ENCODE results near the gene USP35.

The USP35 gene

DNA sequence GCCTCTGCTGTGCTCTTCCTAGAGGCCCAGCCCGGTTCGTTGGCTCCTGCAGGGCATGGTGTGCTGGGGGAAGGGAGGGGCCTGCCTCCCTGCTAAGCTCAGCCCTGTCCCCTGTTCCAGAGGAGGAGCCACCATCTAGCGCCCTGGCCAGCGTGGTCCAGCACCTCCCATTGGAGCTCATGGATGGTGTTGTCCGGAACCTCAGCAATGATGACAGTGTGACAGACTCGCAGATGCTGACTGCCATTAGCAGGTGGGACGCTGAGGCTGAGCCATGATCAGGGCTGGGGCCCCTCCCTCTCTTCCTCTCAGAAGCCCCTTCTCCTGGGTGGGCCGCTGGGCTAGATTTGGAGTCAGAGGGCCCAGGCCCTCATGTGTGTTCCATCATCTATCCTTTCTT is 9.1 kb downstream of the USP35 start:
- ATAC-seq, result no peak

DNA sequence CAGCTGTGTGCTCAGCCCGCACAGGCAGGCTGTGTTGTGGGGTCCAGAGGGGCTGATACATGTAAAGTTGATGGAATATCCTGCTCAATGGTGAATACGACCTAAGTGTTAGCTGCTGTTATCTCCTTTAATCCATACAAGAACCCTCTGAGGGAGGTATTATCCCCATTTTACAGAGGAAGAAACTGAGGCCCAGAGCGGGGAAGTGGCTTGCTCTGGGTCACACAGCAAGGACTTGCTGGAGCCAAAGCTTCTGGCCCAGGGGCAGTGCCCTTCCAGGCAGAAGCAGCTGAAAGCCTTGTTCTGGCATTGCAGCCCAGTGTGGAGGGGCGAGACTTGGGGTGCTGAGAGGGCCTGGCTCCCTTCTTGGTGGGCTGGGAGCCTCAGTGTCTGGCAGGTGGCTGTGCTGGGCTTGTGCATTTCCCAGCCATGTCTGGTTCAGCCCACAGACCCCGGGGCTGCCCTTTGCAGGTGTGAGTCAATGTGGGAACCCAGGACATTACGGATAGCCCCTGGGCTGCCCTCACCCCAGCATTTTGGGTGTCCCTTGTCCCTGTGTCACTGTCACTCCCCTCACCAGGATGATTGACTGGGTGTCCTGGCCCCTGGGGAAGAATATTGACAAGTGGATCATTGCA is 10.4 kb downstream of the USP35 start:
- no peak for ATAC-seq

DNA sequence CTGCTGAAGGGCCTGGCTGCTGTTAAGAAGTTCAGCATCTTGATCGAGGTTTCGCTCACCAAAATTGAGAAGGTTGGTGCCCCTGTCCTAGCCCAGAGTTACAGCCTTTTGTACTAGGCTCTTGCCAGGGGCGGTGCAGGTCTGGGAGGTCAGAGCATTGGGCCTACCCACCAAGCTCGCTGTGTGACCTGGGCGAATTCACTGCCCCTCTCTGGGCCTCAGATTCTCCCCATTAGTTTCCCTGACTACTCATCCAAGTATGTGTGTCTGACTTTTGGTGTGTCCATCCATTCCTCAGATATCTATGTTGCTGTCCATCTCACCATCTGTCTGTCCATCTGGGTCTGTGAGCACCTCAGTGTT is 10.9 kb downstream of the USP35 start:
- no peak for ATAC-seq

DNA sequence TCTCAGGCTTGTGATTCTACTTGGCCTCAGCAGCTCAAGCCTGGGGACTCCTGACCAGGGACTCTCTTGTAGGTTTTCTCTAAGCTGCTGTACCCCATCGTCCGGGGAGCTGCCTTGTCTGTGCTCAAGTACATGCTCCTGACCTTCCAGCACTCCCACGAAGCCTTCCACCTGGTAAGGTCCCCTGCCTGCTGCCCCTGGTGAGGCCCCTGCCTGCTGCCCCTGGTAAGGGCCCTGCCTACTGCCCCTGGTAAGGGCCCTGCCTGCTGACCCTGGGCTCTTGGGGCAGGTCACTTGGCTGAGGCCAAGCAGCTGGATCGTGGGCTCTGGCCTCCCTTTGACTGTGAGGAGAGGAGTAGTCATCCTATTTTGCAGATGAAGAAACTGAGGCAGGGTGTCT is 11.3 kb downstream of the USP35 start:
- ATAC-seq, result no peak

DNA sequence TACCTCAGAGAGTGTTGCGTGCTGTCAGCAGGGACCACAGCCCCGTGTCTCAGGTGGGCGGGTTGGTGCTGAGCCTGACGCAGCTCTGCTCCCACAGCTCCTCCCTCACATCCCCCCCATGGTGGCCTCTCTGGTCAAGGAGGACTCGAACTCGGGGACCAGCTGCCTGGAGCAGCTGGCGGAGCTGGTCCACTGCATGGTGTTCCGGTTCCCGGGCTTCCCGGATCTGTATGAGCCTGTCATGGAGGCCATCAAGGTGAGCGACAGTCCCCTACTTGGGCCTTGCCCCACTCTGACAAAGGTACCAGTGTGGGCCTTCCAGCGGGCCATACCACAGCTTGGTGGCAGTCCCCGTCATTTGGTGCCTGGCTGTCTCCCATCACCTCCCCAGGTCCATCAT is 11.8 kb downstream of the USP35 start:
- no peak for ATAC-seq

DNA sequence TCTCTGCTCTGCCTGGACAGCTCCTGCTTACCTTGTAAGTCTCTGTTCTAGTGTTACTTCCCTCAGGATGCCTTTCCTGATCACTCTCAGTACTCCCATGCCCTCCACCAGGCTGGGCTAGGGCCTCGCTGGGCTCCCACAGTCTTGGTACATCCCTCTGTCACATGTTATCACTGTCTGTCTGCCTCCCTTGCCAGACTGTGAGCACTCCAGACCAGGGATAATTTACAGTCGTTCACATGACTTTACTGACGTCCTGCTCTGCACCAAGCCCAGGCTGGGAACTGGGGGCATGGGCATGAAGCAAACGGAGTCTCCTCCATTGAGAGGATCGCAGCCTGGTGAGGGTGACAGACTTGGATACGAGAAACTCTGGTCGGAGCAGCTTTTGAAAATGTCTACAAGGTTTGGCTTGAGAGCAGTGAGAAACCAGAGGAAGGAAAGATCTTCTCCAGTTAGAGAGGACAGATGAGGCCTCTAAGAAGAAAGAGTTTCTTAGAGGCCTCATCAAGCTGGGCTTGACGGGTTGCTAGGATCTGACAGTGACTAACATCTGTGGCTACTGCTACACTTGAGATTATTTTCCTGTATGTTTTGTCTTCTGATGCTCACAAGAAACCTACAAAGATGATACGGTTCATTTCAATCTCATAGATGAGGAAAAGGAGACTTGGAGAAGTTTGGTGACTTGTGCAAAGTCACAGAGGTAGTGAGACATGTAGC is 12.5 kb downstream of the USP35 start:
- ATAC-seq, result no peak

DNA sequence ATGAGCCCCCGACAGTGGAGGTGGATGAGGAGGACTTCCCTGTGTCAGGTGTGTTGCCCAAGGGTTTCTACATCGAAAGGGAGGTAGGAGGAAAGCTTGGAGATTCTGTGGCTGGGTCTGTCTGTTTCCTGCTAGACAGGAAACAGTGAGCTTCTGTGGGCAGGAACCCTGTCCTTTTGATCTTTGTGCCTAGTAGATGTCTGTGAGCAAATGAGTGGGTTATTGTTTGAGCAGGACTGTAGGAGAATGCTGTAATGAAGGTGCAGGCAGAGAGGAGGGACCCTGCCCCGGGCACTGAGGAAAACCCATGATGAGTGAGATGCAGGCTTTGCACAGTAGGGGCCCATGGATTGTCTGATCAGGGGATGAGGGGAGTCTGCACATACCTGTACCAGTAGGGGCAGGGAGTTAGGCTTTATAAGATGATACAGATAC is 14.0 kb downstream of the USP35 start:
- ATAC-seq, result peak; percentile 76 to 81

DNA sequence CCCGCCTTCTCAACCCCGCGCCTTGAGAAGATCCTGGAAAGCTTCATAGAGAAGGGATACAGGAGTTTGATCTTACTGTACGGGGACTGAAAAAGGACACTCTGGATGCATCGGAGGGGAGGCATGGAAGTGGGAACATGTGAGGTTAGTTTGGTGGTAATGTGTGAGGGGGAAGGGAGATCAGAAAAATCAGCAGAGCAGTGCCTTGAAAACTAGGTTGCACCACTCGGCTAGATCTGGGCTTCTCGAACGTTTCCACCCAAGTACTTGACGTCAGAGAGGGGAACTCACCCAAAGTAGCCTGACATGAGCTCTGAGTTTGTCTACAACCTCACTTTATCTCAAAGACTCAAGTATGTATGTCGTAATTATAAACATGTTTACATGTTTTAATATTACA is 14.5 kb downstream of the USP35 start:
- peak in 1 of 2 donors; percentile 25 for ATAC-seq

DNA sequence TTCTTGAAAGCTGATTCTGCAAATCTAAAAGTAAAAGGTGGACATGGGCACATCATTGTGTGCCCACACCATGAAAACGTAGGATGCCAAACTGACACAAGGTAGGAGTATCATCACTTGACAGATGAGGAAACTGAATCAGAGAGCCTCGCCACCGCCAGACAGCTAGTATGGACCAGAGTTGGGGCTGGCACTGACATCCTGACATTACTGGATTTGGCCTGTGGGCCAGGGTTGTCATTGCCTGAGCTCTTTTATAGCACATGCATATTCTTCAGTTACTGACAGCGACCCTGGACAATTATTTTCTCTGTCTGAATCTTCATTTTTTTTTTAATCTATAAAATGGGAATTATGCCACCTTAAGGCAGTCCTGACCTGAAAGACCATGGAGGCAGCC is 16.5 kb downstream of the USP35 start:
- ATAC-seq, result no peak

DNA sequence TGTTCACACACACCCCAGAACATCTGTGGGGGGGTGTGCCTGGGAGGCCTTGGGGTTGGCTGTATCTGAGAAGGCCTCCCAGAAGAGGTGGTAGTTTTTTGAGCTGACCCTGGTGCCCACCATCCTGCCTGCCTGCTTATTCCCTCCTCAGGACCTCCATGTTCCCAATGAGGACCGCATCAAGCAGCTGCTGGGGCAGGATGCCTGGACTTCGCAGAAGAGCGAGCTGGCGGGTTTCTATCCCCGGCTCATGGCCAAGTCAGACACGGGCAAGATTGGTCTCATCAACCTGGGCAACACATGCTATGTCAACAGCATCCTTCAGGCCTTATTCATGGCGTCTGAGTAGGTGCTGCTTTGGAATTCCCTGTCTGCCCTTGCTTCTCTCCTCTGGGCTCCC is 17.0 kb downstream of the USP35 start:
- ATAC-seq, result no peak

DNA sequence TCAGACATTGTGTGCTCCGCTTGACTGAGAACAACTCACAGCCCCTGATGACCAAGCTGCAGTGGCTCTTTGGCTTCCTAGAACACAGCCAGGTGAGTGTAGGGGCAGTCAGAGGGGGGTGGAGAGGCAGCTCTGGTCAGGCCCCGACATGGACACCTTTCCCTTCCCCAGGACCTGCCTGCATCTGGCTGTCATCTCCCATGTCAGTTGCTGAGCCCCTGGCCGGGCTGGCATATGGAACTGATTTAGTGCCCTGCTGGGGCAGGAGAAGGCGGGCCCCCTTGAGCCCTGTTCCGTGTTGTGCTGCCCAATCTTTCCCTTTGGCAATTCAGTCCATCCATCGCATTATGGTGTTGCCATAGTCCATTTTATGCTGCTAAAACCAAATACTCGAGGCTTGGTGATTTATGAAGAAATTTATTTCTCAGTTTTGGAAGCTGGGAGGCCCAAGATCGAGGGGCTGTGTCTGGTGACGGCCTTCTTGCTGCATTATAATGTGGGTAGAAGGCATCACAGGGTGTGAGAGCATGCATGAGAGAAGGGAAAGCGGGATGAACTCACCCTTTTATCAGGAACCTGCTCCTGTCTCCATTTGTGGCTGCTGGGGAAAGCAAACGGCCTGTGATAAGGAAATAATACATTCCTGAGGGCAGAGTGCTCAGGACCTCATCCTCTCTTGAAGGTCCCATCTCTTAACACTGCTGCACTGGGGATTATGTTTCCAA is 19.0 kb downstream of the USP35 start:
- ATAC-seq, result no peak

DNA sequence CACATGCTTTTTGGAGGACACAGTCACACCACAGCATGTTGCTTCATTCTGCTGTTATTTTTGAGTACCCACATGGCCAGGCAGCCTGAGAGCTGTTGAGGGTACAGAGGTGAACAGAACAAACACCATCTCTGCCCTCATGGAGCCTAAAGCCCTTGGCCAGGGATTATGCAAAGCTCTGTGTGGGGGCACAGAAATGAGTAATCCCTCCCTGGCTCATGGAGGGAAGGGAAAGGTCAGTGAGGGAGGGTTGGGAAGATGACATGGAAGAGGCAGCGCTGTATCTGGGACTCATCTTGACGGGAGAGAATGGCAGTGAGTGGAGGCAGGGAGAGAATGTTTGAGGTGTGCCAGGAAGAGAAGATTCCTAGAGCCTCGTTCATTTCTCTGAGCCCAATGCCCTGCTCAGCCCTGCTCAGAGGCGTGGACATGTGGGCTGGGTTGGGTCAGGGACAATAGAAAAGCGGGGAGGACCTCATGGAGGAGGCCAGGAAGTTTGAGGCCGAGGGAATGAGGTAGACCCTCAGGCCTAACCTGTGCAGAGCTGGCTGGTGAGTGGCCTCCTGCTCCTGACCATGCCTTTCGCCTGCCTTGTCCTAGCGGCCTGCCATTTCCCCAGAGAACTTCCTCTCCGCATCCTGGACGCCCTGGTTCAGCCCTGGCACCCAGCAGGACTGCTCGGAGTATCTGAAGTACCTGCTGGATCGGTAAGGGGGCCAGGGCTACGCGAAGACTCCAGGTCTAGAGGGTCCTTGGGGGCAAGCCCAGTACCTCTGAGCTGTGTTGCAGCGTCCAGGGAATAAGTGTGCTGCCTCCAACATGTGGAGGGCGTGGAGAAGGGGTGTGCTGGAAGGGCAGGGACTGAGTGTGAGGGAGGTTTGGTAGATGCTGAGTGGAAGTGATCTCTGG is 19.8 kb downstream of the USP35 start:
- no peak for ATAC-seq

DNA sequence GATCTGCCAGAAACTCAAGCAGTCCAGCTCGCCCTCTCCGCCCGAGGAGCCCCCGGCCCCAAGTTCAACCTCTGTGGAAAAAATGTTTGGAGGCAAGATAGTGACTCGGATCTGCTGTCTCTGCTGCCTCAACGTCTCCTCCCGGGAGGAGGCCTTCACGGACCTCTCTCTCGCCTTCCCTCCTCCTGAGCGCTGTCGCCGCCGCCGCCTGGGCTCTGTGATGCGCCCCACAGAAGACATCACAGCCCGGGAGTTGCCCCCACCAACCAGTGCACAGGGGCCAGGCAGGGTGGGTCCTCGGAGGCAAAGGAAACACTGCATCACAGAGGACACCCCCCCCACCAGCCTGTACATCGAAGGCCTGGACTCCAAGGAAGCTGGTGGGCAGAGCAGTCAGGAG is 20.8 kb downstream of the USP35 start:
- ATAC-seq, result no peak

DNA sequence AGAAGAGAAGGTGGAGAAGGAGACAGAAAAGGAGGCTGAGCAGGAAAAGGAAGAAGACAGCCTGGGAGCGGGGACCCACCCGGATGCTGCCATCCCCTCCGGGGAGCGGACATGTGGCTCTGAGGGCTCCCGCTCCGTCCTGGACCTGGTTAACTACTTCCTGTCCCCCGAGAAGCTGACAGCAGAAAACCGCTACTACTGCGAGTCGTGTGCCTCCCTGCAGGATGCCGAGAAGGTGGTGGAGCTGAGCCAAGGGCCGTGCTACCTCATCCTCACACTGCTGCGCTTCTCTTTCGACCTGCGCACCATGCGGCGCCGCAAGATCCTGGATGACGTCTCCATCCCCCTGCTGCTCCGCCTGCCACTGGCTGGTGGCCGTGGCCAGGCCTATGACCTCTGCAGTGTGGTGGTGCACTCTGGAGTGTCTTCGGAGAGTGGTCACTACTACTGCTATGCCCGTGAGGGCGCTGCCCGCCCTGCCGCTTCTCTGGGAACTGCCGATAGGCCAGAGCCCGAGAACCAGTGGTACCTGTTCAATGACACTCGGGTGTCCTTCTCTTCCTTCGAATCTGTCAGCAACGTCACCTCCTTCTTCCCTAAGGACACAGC is 21.4 kb downstream of the USP35 start:
- ATAC-seq, result no peak

DNA sequence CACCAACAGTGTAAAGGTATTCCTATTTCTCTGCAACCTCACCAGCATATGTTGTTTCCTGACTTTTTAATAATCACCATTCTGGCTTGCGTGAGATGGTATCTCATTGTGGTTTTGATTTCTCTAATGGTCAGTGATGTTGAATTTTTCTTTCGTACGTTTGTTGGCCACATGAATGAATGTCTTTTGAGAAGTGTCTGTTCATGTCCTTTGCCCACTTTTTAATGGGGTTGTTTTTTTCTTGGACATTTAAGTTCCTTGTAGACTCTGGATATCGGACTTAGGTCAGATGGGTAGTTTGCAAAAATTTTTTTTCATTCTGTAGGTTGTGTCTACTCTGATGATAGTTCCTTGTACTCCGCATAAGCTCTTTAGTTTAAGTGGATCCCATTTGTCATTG is 22.8 kb downstream of the USP35 start:
- no peak for ATAC-seq

DNA sequence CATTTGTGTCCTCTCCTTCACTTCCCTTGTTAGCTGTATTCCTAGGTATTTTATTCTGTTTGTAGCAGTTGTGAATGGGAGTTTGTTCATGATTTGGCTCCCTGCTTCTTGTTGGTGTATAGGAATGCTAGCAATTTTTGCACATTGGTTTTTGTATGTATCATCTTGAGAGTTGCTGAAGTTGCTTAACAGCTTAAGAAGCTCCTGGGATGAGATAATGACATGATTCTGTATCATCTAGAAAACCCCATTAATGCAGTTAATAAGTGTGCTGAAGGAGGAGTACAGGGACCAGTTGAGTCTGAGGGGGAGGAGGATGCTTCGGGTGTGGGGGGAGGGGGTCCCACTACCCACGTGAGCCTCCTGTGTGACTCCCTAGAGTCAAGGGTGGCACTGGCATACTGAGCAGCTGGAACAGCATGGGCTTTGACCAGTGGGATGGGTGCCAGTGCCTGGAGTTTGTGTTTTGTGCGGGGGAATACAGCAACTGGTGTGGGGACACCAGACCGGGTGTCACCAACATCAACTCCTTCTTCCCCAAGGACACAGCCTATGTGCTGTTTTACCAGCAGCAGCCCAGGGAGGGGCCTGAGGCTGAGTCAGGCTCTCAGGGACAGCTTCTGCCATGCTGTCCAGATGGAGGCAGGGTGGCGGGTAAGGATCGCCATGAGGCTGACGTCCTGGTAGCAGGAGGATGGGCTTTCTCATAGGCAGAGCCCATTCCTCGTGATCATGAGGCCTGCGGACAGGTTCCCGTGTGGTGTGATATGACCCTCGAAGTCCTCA is 24.1 kb downstream of the USP35 start:
- no peak for ATAC-seq

DNA sequence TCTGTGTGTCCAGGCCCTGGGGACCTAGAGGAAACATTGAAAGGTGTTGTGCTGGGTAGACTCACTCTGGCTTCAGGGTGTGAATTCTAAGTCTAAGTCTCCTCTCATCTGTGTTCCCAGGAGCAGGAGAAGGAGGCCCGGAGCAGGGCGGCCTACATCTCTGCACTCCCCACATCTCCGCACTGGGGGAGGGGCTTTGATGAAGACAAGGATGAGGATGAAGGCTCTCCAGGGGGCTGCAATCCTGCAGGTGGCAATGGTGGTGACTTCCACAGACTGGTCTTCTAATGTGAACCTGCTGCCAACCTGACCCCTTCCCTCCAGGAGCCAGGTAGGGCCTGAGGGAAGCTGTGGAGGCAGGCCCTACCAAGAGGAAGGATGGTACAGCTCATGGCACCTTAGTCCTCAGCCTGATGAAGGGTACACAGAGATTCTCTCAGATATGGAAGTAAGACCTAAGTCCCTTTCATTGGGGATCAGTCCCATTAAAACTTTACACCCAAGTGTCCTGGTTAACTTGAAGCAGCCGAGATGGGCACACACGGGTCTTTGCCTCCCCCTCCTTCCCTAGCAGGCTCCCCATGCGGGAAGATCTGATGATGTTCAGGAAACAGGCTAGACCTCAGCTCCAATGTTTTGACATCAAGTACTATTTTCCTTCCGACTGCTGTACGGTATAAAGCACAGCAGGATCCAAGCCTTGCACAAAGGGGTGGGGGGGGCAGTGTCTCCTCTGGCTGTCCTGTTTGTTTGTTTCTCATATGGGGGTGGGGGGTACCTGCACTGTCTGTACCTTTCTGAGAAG is 25.0 kb downstream of the USP35 start:
- no peak for ATAC-seq

DNA sequence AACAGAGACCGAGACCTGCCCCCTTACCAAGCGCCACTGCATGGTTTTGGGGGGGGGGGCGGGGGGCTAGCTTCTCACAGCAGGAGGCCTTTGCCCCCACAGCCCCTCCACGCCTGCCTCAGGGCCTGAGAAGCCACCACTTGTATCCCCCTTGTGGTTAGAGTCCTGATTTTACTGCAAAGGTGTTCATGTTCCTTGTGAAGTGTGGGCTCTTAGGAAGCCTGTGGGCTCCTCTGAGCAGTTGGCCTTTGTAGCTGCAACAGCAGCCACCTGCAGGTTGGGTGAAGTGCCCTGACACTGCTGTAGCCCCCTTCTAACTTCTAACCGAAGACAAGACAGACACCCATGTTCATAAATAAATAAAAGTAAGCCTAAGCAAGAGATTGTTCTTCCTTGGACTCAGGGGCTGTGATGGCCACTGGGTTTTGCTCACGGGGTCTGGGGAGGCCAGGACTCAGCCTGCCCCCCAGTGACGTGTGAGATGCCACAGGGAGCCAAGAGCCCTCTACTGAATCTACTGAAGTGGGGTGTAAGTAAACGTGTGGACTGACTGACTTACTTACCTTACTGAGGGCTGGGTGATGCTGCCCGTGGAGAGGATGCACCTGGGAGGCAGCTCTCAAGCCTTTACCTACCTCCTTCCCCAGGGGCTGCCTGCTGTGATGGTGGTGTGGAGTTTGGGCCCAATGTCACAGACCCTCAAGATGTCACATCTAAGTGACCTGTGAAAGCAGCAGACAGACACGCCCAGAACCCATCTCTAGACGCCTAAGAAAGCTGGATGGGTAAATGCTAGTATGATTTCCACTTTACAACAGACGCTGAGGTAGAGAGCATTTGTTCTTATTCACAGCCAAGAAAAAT is 25.8 kb downstream of the USP35 start:
- ATAC-seq, result no peak

DNA sequence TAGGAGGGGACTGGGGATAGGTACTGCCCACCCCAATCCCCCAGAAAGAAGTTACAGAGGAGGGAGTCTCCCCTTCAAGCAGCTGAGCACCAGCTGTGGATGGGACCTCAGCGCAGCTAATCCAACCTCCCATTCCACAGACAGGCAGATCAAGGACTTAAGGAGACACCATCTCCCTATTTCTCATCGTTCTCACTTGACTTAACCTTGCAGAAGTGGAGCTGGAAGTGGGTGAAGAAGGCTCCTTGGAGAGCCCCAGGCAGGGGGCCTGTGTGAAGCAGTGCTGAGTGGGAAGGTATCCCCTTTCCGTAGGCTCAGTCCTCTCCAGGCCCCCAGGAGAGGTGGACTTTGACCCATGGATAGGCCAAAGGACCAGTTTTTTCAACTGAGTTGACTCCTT is 27.3 kb downstream of the USP35 start:
- ATAC-seq, result no peak
